Left ventricle myocardium inferior (tissue), 1 donor: ENCODE data around the gene IL36B. TPM values are rescaled to one million over a fixed set of nuclear protein-coding genes. Genes with fewer than 3 reads are reported as not detected.

Source experiments
- DNase-seq: peaks from one replicate; pipeline ENCODE4 v3.0.0-alpha.2; 2020
- H3K27ac ChIP-seq: fragments of 200-600 bp; replicated peaks from 2 replicates; pipeline ENCODE4 v1.8.0; 2021
- H3K27me3 ChIP-seq: fragments of 200-600 bp; 2 replicates; pipeline ENCODE4 v1.8.0; 2021; ENCODE audit warnings: low read depth
- H3K36me3 ChIP-seq: fragments of 200-600 bp; 2 replicates; pipeline ENCODE4 v1.8.0; 2021
- H3K4me1 ChIP-seq: fragments of 200-600 bp; 2 replicates; pipeline ENCODE4 v1.8.0; 2021
- H3K4me3 ChIP-seq: fragments of 200-600 bp; 2 replicates; pipeline ENCODE4 v1.8.0; 2021; ENCODE audit warnings: mild to moderate bottlenecking, moderate library complexity
- H3K9me3 ChIP-seq: fragments of 200-600 bp; replicated peaks from 2 replicates; pipeline ENCODE4 v1.8.0; 2021
- intact Hi-C: fragments of 100-400 bp; cut with micrococcal nuclease; formaldehyde crosslinking; loops from one replicate; pipeline ENCODE4 v1.11.0; 2022
- total RNA-seq: library from RNA; stranded (reverse); fragmentation: NEBNext Ultra II Directional; extraction: Animal tissue kit (Norgen Biotek cat#: 25700); gene quantifications from one replicate; pipeline ENCODE4 v1.2.1, GENCODE V29; 2021
- TF ChIP-seq, protein P1 (sequence below): fragments of 200-600 bp; IDR thresholded peaks from 2 replicates; pipeline ENCODE4 v1.8.0; 2021; ENCODE audit warnings: antibody characterized with exemption, mild to moderate bottlenecking, borderline replicate concordance
- donor health status: DM: no; HTN: yes; CAD: no; lungs with severe emphysema.

IL36B gene
- total RNA-seq, 1 donor from 2014 or later: not detected

- H3K36me3 ChIP-seq: no peaks in the 10 kb centered on the region
- intact Hi-C loops: no loop called here
- peaks cover 42% of the 10 kb centered on the region for H3K9me3 ChIP-seq
- TF ChIP-seq, protein P1, sequence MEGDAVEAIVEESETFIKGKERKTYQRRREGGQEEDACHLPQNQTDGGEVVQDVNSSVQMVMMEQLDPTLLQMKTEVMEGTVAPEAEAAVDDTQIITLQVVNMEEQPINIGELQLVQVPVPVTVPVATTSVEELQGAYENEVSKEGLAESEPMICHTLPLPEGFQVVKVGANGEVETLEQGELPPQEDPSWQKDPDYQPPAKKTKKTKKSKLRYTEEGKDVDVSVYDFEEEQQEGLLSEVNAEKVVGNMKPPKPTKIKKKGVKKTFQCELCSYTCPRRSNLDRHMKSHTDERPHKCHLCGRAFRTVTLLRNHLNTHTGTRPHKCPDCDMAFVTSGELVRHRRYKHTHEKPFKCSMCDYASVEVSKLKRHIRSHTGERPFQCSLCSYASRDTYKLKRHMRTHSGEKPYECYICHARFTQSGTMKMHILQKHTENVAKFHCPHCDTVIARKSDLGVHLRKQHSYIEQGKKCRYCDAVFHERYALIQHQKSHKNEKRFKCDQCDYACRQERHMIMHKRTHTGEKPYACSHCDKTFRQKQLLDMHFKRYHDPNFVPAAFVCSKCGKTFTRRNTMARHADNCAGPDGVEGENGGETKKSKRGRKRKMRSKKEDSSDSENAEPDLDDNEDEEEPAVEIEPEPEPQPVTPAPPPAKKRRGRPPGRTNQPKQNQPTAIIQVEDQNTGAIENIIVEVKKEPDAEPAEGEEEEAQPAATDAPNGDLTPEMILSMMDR: no peak
- H3K27me3 ChIP-seq: peaks cover 15% of the 10 kb centered on the region
- no peaks in the 10 kb centered on the region for H3K4me1 ChIP-seq
- no peak overlapping the region for H3K27ac ChIP-seq
- H3K4me3 ChIP-seq: no peak overlapping the region
- no peak for DNase-seq
Observed at GRCh38 chr2:112997151-112997550, 55.5 kb downstream of the IL36B start.

- intact Hi-C loops: no loop called here
- Histone ChIP-seq H3K9me3 (peaks cover 46% of the 10 kb centered on the region), H3K27ac (no peak overlapping the region), H3K27me3 (peaks cover 13% of the 10 kb centered on the region), H3K4me1 (no peaks in the 10 kb centered on the region), H3K36me3 (no peaks in the 10 kb centered on the region), H3K4me3 (no peak overlapping the region)
- TF ChIP-seq, protein P1: no peak
- no peak for DNase-seq
Observed at GRCh38 chr2:112996635-112997034, 56.0 kb downstream of the IL36B start.

DNA sequence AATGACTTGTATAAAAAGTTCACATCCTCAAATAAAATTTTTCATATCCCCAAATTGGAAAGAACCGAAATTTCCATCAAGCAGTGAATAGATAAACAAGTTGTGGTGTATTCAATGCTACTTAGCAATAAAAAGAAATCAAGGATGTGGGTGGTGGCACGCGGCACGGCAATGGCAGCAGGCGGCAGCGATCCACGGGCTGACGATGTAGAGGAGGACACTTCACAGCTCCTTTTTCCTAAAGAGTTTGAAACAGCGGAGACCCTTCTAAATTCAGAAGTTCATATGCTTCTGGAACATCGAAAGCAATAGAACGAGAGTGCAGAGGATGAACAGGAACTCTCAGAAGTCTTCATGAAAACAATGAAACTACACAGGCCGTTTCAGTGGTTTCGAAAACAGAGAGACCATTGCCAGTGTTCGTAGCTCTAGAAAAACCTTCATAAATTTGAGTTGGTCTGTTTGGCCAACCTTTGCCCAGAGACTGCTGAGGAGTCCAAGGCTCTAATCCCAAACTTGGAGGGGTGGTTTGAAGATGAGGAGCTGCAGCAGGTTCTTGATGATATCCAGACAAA lies 57.2 kb downstream of the IL36B start:
- intact Hi-C loops: no loop called here
- Histone ChIP-seq H3K36me3 (no peaks in the 10 kb centered on the region), H3K27me3 (peaks cover 13% of the 10 kb centered on the region), H3K4me3 (no peak overlapping the region), H3K9me3 (peaks cover 46% of the 10 kb centered on the region), H3K4me1 (no peaks in the 10 kb centered on the region), H3K27ac (no peak overlapping the region)
- TF ChIP-seq, protein P1: no peak
- DNase-seq: no peak

GRCh38 chr2:112994648-112995047 lies 58.0 kb downstream of the IL36B start:
- peaks cover 46% of the 10 kb centered on the region for H3K9me3 ChIP-seq
- no peak overlapping the region for H3K4me3 ChIP-seq
- no peak overlapping the region for H3K27ac ChIP-seq
- no peak for DNase-seq
- intact Hi-C loops: no loop called here
- H3K27me3 ChIP-seq: peaks cover 13% of the 10 kb centered on the region
- TF ChIP-seq, protein P1: no peak
- H3K4me1 ChIP-seq: no peaks in the 10 kb centered on the region
- H3K36me3 ChIP-seq: no peaks in the 10 kb centered on the region

GRCh38 chr2:112993831-112994230 lies 58.8 kb downstream of the IL36B start:
- H3K27ac ChIP-seq: no peak overlapping the region
- H3K36me3 ChIP-seq: no peaks in the 10 kb centered on the region
- no peaks in the 10 kb centered on the region for H3K4me1 ChIP-seq
- H3K9me3 ChIP-seq: peaks cover 51% of the 10 kb centered on the region
- peaks cover 13% of the 10 kb centered on the region for H3K27me3 ChIP-seq
- no peak for DNase-seq
- no peak overlapping the region for H3K4me3 ChIP-seq
- TF ChIP-seq, protein P1: no peak
- intact Hi-C loops: no loop called here
